DND-41 (cell line): ENCODE results near the gene SIRPD.

Experiments
- ATAC-seq: fragments of 200-7000 bp; cut with Tn5 transposase; 3 replicates; pipeline ENCODE4 v1.9.1; 2021; ENCODE audit warnings: low read depth; ENCODE audit not compliant: insufficient read depth
- DNase-seq: peaks from one replicate; pipeline ENCODE4 v3.0.0-alpha.2; 2020
- H2AFZ ChIP-seq: 2 replicates; pipeline ENCODE4 v1.6.0; 2012; ENCODE audit warnings: low read depth, low read length
- H3K27ac ChIP-seq: 2 replicates; pipeline ENCODE4 v1.5.1; 2012; ENCODE audit warnings: low read length, inconsistent platforms
- H3K27me3 ChIP-seq: fragments of 200-600 bp; sonication (generic); 2 replicates; pipeline ENCODE4 v1.6.0; 2012; ENCODE audit warnings: low read length, mild to moderate bottlenecking, inconsistent platforms; ENCODE audit not compliant: insufficient read depth, poor library complexity
- H3K36me3 ChIP-seq: 2 replicates; pipeline ENCODE4 v1.5.1; 2012; ENCODE audit warnings: low read length, inconsistent platforms; ENCODE audit not compliant: insufficient read depth
- H3K4me1 ChIP-seq: 2 replicates; pipeline ENCODE4 v1.5.1; 2012; ENCODE audit warnings: mild to moderate bottlenecking, low read length; ENCODE audit not compliant: insufficient read depth
- H3K4me2 ChIP-seq: 2 replicates; pipeline ENCODE4 v1.6.0; 2012; ENCODE audit warnings: mild to moderate bottlenecking, moderate library complexity, low read length, inconsistent platforms; ENCODE audit not compliant: insufficient read depth
- H3K4me3 ChIP-seq, 2 experiments: fragments of 200-600 bp in 1 of 2; shearing (Covaris generic) in 1 of 2; 2 replicates each; pipeline ENCODE4 v1.5.1; 2012 to 2016; ENCODE audit warnings: inconsistent platforms in 2 of 2, low read length in 2 of 2, mild to moderate bottlenecking in 2 of 2, low read depth in 1 of 2, moderate library complexity in 1 of 2
- H3K79me2 ChIP-seq: 2 replicates; pipeline ENCODE4 v1.6.0; 2012; ENCODE audit warnings: low read length, inconsistent platforms; ENCODE audit not compliant: insufficient read depth
- H3K9ac ChIP-seq: 2 replicates; pipeline ENCODE4 v1.6.0; 2012; ENCODE audit warnings: low read depth, mild to moderate bottlenecking, inconsistent platforms, low read length, moderate library complexity
- H3K9me3 ChIP-seq: 2 replicates; pipeline ENCODE4 v1.5.1; 2012; ENCODE audit warnings: low read length, moderate library complexity, mild to moderate bottlenecking, inconsistent platforms; ENCODE audit not compliant: insufficient read depth, severe bottlenecking
- H4K20me1 ChIP-seq: 2 replicates; pipeline ENCODE4 v1.6.0; 2012; ENCODE audit warnings: low read length; ENCODE audit not compliant: insufficient read depth
- CTCF ChIP-seq: IDR thresholded peaks from 2 replicates; pipeline ENCODE4 v1.5.1; 2012; ENCODE audit warnings: borderline replicate concordance, low read length, moderate library complexity, mild to moderate bottlenecking; ENCODE audit not compliant: poor library complexity, severe bottlenecking; ENCODE audit errors: extremely low read depth
- EZH2 ChIP-seq: IDR thresholded peaks from 3 replicates; pipeline ENCODE4 v1.6.1; 2012; ENCODE audit warnings: borderline replicate concordance, low read depth, mild to moderate bottlenecking, moderate library complexity, low read length, inconsistent platforms; ENCODE audit not compliant: severe bottlenecking

The SIRPD gene

GRCh38 chr20:1588533-1589460 lies 31.3 kb upstream of the SIRPD start:
- peak overlapping the region; percentile 95 for H3K27ac ChIP-seq
- H3K4me1 ChIP-seq, result peaks cover 23% of the 10 kb centered on the region
- peak overlapping the region; percentile 92 for H2AFZ ChIP-seq
- H3K79me2 ChIP-seq, result no peaks in the 10 kb centered on the region
- peak overlapping the region; percentile 55 for H3K4me2 ChIP-seq
- H3K36me3 ChIP-seq, result no peaks in the 10 kb centered on the region
- H3K27me3 ChIP-seq, result no peaks in the 10 kb centered on the region
- TF ChIP-seq EZH2 (no peak), CTCF (peak; percentile 57)
- no peaks in the 10 kb centered on the region for H4K20me1 ChIP-seq
- peak; percentile 73 for DNase-seq
- peak overlapping the region; percentile 48 for H3K9ac ChIP-seq
- H3K4me3 ChIP-seq, result 0 out of 4 replicates have a peak overlapping the region, but pooled peaks of 1 of the 2 experiments have one; percentile 35
- H3K9me3 ChIP-seq, result no peaks in the 10 kb centered on the region
- peak; percentile 98 for ATAC-seq

GRCh38 chr20:1587781-1588532 lies 30.5 kb upstream of the SIRPD start:
- peak overlapping the region; percentile 55 for H3K4me2 ChIP-seq
- 0 out of 3 replicates have a peak, but pooled peaks have one; percentile 4 for ATAC-seq
- peaks cover 23% of the 10 kb centered on the region for H3K4me1 ChIP-seq
- H3K36me3 ChIP-seq, result no peaks in the 10 kb centered on the region
- no peak overlapping the region for H3K4me3 ChIP-seq
- H3K27me3 ChIP-seq, result no peaks in the 10 kb centered on the region
- H3K27ac ChIP-seq, result peak overlapping the region; percentile 95
- H3K9me3 ChIP-seq, result no peaks in the 10 kb centered on the region
- TF ChIP-seq EZH2, result no peak
- no peak for TF ChIP-seq CTCF
- H2AFZ ChIP-seq, result peak overlapping the region; percentile 92
- no peaks in the 10 kb centered on the region for H3K79me2 ChIP-seq
- no peaks in the 10 kb centered on the region for H4K20me1 ChIP-seq
- peak overlapping the region; percentile 48; the same call in 1 of the 2 replicates for H3K9ac ChIP-seq
- no peak for DNase-seq

GRCh38 chr20:1579488-1579887 lies 22.0 kb upstream of the SIRPD start:
- H2AFZ ChIP-seq, result no peak overlapping the region
- no peak overlapping the region for H3K4me3 ChIP-seq
- H4K20me1 ChIP-seq, result no peaks in the 10 kb centered on the region
- H3K27ac ChIP-seq, result no peak overlapping the region
- no peaks in the 10 kb centered on the region for H3K36me3 ChIP-seq
- no peaks in the 10 kb centered on the region for H3K9me3 ChIP-seq
- H3K27me3 ChIP-seq, result no peaks in the 10 kb centered on the region
- no peak for TF ChIP-seq EZH2
- TF ChIP-seq CTCF, result no peak
- no peaks in the 10 kb centered on the region for H3K4me1 ChIP-seq
- no peak for DNase-seq
- no peak overlapping the region for H3K4me2 ChIP-seq
- no peak overlapping the region for H3K9ac ChIP-seq
- ATAC-seq, result no peak
- no peaks in the 10 kb centered on the region for H3K79me2 ChIP-seq
